ENCODE results near the gene CASK.

- TF ChIP-seq RAD21 (conservative IDR thresholded peaks at IDR 0.05) (no peak), EZH2 (IDR thresholded peaks at IDR 0.05; ENCODE audit: borderline replicate concordance, insufficient read depth, low read length, poor library complexity, severe bottlenecking) (no peak), CTCF (IDR thresholded peaks at IDR 0.05; ENCODE audit: poor library complexity, severe bottlenecking) (no peak), POLR2AphosphoS5 (IDR thresholded peaks at IDR 0.05) (no peak), EP300 (conservative IDR thresholded peaks at IDR 0.05; ENCODE audit: poor library complexity, severe bottlenecking) (no peak), MXI1 (conservative IDR thresholded peaks at IDR 0.05; ENCODE audit: poor library complexity, severe bottlenecking) (no peak), TAF1 (IDR thresholded peaks at IDR 0.05; ENCODE audit: low read depth) (no peak), SMC3 (conservative IDR thresholded peaks at IDR 0.05; ENCODE audit: poor library complexity) (no peak)
- TF ChIP-seq, protein P1, sequence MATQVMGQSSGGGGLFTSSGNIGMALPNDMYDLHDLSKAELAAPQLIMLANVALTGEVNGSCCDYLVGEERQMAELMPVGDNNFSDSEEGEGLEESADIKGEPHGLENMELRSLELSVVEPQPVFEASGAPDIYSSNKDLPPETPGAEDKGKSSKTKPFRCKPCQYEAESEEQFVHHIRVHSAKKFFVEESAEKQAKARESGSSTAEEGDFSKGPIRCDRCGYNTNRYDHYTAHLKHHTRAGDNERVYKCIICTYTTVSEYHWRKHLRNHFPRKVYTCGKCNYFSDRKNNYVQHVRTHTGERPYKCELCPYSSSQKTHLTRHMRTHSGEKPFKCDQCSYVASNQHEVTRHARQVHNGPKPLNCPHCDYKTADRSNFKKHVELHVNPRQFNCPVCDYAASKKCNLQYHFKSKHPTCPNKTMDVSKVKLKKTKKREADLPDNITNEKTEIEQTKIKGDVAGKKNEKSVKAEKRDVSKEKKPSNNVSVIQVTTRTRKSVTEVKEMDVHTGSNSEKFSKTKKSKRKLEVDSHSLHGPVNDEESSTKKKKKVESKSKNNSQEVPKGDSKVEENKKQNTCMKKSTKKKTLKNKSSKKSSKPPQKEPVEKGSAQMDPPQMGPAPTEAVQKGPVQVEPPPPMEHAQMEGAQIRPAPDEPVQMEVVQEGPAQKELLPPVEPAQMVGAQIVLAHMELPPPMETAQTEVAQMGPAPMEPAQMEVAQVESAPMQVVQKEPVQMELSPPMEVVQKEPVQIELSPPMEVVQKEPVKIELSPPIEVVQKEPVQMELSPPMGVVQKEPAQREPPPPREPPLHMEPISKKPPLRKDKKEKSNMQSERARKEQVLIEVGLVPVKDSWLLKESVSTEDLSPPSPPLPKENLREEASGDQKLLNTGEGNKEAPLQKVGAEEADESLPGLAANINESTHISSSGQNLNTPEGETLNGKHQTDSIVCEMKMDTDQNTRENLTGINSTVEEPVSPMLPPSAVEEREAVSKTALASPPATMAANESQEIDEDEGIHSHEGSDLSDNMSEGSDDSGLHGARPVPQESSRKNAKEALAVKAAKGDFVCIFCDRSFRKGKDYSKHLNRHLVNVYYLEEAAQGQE (IDR thresholded peaks at IDR 0.05; ENCODE audit: borderline replicate concordance), result no peak
Observed at GRCh38 chrX:41478381-41478911, 444.9 kb downstream of the CASK start.
